ENCODE measurements around the gene BMF.

BMF gene

DNA sequence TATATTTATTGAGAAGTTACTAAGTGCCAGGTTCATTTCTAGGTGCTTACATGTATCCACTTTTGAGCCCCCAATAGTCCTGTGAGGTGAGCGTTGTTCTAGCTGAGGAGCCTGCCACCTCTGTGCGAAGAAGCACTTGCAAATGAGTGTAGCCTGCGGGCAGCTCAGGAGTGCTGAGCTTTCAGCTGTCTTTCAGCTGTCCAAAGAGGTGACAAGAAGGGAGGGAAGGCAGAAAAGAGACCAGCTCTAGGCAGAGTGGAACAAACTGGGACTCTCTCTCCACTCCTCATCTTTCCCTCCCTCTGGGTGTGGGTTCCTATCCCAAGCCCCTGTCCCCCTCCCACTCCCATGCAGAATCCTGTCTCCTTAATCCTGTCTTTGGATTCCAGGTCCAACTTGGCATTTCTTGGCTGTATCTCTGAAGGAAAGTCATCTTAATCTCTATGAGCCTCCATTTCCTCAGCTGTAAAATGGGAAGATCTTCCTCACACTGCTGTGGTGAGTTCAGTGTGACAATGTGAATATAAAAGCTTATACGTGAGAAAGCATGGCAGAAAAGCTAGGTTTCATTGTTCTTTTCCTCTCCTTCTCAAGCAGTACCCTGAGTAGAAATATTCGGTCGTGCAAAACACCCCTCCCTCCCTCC lies 63.0 kb downstream of the BMF start:
- no peak for DNase-seq

DNA sequence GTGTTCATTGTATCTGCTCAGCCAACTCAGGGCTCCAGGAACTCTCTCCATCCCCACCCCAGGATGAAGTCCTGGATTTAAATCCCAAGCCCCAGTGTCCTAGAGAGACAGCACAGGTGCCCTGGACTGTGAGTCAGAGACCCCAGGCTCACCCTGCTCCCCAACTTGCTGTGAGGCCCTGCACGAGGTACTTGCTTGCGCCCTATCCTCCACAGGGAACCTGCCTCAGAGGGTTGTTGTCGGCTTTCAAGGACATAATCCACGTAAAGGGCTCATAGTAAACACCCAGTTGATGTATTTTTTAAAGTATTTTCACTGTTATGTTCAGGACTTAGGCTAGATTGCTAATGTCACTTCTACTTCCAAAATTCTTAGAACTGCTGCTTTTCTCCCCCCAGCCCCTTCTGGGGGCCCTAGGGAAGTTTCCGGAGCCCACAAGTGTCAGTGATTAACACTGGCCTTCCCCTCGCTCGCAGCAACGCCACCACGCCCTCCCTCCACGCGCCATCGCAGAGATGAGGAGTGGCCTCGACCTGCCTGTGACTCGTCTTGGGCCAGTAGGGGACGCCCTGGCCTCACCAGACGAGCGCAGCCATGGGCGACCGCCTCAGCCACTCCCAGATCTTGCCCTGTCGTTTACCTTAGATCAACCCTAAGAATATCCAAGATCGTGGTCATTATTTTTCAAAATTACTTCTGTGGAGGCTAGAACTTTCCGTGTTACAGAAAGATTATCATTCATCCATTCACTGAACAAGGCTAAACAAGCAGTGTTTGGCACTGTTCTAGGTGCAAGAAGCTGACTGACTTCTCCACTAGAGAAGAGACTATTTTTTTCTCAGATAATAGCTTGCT lies 63.7 kb downstream of the BMF start:
- DNase-seq: no peak

DNA sequence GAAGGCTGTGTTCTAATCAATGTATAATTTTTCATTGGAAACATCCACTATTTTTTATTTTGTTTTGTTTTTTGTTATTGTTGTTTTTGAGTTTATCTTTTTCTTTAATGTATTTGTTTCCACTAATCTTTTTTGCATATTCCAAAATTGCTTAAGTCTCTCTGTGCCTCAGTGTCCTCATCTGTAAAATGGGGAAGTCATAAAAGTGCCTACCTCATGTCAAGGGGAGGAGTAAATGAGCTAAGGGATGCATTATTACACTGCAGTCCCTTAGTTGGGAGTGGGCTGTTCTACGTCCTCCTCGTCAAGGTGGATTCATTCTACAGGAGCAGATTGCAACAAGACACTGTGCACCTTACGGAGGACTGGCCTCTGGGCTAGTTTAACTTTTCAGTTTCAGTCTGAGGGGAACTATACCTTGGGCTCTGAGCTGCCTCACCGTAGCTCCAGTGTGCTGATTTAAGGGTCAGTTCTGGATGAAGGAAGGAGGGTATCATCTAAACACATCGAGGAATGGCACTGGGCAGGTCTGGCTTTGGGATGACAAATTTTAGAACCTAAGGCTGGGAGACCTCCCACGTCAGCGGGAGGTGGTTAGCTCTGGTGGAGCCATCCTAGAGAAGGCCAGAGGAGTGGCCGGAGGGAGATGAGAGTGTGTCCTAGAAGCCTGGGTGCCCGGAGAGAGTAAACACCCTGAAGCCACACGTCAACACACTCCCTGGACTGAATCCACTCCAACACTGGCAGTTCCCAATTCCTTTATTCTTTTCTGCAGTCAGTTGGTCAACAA lies 64.6 kb downstream of the BMF start:
- DNase-seq: no peak

DNA sequence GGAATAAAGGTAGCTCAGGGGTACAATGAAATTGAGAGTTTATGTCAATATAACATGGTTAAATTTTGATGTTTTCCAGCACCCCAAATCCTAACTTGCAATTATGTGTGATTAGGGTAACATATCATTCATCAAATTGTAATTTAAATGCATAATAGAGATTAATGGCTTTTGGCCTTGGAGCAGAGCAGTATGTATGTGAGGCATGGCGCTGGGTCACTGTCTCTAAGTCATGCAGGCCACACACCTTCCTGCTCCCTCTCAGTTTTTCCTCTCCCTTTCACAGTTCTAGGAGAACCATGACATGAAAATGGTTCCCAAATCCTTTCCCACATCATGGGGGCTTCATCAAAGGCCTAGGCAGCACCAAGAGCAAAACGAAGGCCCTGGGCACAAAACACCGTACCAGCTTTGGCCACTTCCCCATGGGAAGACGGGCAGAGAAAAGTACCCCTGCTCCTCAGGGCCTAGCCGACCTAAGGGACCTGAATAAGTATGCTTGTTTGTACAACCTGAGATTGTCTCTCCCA lies 65.8 kb downstream of the BMF start:
- DNase-seq: no peak

DNA sequence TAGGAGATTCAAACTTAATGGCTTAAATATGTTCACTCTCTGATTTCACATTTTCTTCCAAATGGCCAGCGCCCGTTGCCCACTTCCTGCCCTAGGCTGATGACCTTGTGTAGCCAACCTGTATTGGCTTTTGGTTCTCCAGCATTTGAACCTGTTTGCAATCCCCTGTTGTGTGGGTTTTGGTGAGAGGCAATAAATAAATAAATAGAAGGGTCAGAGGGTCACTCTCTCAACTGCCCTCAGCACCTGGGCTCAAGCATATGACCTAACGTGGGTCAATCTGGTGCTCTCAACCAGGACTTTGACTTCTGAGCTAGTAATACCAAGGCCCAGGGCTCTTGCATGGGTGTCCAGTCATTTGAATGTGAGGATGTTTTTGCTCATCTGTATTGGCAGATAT lies 67.9 kb downstream of the BMF start:
- no peak for DNase-seq

DNA sequence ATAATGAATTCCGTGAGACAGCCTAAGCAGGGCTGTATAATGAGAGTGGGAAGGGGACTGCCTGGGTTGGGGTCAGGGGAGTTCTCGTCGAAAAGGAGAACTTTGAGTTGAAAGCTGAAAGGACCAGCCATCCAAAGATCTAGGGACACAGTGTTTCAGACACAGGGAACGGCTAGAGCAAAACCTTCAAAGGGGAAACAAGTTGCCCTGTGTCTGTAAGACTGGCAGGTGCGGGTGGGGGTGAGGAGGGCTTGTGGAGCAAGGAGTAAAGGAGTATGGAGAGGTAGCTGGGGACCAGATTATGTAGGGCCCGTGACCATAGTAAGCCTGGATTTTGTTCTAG lies 68.4 kb downstream of the BMF start:
- DNase-seq: no peak

DNA sequence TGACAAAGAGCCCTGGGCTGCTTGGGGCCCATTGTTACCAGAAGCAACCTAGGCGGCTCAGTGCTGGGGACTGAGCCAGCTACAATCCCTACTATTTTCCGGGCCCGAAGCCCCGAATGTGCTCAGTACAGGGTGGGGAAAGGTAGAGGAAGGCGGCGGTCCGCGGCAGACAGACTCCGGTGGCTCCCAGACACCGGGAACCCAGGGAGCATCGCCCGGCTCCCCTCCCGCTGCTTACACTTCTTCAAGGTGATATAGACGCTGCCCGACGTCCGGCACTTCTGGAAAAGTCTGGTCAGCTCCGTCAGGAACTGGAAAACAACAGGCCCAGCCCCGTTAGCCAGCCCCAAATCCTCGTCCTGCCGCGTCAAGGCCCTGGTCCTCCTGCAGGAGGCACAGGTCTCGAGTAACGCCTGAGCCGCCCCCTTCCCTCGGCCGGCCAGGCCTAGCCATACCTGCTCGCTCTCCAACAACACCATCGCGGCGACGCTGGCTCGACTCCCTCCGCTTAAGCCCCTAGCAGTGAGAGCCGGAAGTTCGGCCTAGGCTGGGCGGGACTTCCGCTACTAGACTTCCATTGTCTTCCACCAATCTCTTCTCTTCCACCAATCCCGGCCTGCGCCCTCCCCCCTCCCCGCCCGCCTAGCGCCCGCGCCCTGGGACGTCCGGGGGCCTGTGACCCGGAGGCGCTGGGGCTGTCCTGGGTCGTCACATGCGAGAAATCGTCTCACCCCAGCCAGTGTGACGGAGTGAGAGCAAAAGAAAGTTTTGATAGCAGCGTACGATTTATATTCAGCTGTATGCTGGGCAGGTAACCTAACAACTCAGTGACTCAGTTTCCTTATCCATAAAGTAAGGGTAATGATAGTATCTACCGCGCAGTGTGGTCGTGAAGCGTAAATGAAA lies 69.8 kb downstream of the BMF start, which contains the start of gene SRP14:
Gene SRP14 (minus strand): TSS at position 544 of the 906 bp plus-strand sequence. CDS start 65 bp downstream, at position 479.
- DNase-seq: peak; percentile 89

DNA sequence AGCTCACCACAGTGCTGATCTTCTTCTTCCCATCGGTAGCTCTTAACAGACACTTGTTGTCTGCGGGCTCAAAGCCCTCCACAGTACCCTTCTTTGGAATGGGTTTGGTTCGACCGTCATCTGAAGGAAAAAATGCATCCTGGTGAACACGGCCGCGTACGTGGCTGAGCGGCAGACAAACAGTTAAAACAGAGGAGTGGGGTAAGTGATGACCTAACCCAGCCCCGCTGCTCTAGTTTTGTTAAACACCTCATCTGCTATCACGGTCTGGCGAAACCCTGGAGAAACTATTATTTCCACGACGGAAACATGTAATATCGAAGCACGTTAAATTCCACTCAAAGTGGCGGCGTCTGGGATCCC lies 70.4 kb downstream of the BMF start:
- DNase-seq: no peak
